GM13977 (cell line): ENCODE results near the gene SSR4.

ENCODE experiments used
- DNase-seq: peaks from one replicate; pipeline ENCODE4 v3.0.0; 2012; ENCODE audit warnings: low spot score
- CTCF ChIP-seq: IDR thresholded peaks from 2 replicates; pipeline ENCODE4 v1.5.1; 2012; ENCODE audit warnings: mild to moderate bottlenecking, control low read depth; ENCODE audit not compliant: insufficient read depth; ENCODE audit errors: extremely low read depth, missing control alignments
- in situ Hi-C: fragments of 300-500 bp; cut with MboI; formaldehyde crosslinking; loops from one replicate; pipeline ENCODE4 v1.12.0; 2022; ENCODE audit warnings: low sequenced_read_pairs, low pct_unique_long_range_greater_than_20kb, mixed read lengths, inconsistent platforms; ENCODE audit not compliant: unreplicated experiment

Gene SSR4

GRCh38 chrX:153773741-153774575 lies 20.5 kb upstream of the SSR4 start:
- in situ Hi-C loops, result no loop called here
- DNase-seq, result no peak
- no peak for TF ChIP-seq CTCF

DNA sequence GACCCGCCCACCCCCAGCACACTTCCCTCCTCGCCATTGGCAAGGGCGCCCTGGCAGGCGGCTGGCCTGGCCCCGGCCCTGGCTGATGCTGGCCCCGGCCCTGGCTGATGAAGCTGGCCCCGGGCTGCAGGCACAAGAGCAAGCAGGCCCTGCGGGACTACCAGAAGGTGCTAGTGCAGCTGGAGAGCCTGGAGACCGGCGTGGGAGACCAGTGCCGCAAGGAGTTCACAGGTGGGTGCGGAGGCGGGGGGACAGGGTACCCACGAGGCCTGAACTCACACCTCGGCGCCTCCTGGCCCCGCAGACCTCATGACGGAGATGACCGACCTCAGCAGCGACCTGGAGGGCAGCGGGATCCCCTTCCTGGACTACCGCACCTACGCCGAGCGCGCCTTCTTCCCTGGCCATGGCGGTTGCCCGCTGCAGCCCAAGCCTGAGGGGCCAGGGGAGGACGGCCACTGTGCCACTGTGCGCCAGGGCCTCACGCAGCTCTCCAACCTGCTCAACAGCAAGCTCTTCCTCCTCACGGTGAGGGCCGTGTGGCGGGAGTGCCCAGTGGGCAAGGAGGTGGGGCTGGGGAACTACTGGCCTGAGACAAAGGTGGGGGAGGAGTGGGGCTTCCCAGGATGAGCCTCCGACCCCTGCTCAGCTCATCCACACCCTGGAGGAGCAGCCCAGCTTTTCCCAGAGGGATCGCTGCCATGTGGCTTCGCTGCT lies 19.7 kb upstream of the SSR4 start:
- in situ Hi-C loops, result no loop called here
- no peak for DNase-seq
- no peak for TF ChIP-seq CTCF

DNA sequence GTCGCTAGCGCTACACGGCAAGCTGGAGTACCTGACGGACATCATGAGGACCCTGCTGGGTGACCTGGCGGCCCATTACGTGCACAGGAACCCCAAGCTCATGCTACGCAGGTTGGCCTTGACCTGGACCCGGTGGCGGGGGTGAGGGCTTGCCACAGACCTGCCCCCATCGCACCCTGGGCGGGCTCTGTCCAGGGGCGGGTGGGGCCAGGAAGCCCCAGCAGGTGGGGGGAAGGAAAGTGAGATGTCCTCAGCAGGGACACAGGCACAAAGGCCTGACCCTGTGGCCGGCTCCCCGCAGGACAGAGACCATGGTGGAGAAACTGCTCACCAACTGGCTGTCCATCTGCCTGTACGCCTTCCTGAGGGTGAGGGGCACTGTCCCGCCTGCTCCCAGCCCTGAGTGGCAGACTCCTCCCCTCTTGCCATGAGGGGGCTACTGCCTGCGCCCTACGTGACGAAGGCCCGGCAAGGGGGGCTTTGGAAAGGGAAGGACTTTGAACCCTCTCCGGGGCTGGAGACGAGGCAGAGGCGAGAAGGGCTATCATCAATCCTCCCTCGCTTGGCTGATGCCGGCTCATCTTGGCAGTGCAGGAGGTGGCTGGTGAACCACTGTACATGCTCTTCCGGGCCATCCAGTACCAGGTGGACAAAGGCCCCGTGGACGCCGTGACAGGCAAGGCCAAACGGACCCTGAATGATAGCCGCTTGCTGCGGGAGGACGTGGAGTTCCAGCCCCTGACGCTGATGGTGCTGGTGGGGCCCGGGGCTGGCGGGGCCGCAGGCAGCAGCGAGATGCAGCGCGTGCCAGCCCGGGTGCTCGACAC lies 19.0 kb upstream of the SSR4 start:
- TF ChIP-seq CTCF, result no peak
- in situ Hi-C loops, result no loop called here
- no peak for DNase-seq

DNA sequence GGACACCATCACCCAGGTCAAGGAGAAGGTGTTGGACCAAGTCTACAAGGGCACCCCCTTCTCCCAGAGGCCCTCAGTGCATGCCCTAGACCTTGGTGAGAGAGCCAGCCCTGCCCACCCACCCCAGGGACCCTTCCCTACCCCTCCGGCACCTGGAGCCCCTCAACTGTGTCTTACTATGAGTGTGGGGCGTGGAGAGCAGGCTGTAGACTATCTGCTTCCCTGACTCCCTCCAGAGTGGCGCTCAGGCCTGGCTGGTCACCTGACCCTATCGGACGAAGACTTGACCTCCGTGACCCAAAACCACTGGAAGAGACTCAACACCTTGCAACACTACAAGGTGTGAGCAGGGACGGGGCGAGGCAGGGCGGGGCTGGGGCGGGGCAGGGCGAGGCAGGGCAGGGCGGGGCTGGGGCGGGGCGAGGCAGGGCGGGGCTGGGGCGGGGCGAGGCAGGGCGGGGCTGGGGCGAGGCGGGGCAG lies 18.3 kb upstream of the SSR4 start:
- no peak for DNase-seq
- no peak for TF ChIP-seq CTCF
- in situ Hi-C loops, result no loop called here

DNA sequence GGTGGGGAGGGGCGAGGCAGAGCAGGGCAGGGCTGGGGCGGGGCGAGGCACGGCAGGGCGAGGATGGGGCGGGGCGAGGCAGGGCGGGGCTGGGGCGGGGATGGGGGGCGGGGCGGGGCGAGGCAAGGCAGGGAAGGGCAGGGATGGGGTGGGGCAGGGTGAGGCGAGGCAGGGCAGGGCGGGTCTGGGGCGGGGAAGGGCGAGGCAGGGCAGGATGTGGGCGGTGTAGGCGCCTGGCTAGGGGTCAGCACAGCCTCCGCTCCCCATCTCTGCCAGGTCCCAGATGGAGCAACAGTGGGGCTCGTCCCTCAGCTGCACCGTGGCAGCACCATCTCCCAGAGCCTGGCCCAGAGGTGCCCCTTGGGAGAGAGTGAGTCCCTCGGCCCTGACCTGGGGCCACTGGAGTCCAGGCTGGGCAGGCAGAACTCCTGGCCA lies 17.8 kb upstream of the SSR4 start:
- TF ChIP-seq CTCF, result no peak
- in situ Hi-C loops, result no loop called here

GRCh38 chrX:153777261-153778090 lies 17.0 kb upstream of the SSR4 start:
- no peak for TF ChIP-seq CTCF
- in situ Hi-C loops, result no loop called here
- DNase-seq, result no peak

More for the DNA sequence above, 17.8 kb upstream of the SSR4 start:
- no peak for DNase-seq
